Keratinocyte (primary cell): ENCODE data around the gene MYNN.

Experiments
- EZH2 ChIP-seq: IDR thresholded peaks from one replicate; pipeline ENCODE4 v1.6.1; 2012; ENCODE audit warnings: inconsistent platforms, mild to moderate bottlenecking, low read length, moderate library complexity
- TF ChIP-seq, protein P1 (sequence below), 3 experiments: IDR thresholded peaks in 1 of 3; conservative IDR thresholded peaks in 1 of 3; optimal IDR thresholded peaks in 1 of 3; 2 replicates in 2 of 3; 3 replicates in 1 of 3; pipeline versions ENCODE3 to v1.5.1; 2011; ENCODE audit warnings: low read length in 3 of 3, mild to moderate bottlenecking in 3 of 3, moderate library complexity in 2 of 3, control low read depth in 1 of 3, inconsistent platforms in 1 of 3; ENCODE audit not compliant: insufficient read depth in 2 of 3; ENCODE audit errors: extremely low read depth in 1 of 3

DNA sequence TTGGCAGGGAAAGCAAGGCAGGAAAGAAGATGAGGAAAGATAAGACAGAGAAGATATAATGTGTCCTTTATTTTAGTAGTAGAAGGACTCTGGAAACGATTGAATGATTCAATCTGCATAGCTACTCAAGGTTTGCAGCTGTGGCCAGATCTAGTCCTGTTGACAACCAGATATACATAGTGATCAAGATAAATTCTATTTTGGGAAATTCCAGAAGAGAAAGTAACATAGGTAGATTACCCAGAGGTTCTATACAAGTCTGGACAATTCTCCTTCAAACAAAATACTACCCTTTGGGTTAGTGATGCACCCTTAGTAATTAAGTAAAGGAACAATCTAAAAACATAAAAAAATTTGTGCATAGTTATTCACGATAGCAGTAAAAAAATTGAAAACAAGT is 17.7 kb upstream of the MYNN start:
- TF ChIP-seq, protein P1, sequence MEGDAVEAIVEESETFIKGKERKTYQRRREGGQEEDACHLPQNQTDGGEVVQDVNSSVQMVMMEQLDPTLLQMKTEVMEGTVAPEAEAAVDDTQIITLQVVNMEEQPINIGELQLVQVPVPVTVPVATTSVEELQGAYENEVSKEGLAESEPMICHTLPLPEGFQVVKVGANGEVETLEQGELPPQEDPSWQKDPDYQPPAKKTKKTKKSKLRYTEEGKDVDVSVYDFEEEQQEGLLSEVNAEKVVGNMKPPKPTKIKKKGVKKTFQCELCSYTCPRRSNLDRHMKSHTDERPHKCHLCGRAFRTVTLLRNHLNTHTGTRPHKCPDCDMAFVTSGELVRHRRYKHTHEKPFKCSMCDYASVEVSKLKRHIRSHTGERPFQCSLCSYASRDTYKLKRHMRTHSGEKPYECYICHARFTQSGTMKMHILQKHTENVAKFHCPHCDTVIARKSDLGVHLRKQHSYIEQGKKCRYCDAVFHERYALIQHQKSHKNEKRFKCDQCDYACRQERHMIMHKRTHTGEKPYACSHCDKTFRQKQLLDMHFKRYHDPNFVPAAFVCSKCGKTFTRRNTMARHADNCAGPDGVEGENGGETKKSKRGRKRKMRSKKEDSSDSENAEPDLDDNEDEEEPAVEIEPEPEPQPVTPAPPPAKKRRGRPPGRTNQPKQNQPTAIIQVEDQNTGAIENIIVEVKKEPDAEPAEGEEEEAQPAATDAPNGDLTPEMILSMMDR (optimal IDR thresholded peaks at IDR 0.05 in 1 of 3, IDR thresholded peaks at IDR 0.05 in 1 of 3, conservative IDR thresholded peaks at IDR 0.05 in 1 of 3; ENCODE audit: extremely low read depth in 1 of 3, insufficient read depth in 2 of 3, low read length in 3 of 3), result no peak
- TF ChIP-seq EZH2, result no peak
